Measurements from ENCODE around the gene CSMD2. TPM values are rescaled to one million over a fixed set of nuclear protein-coding genes. Genes with fewer than 3 reads are reported as not detected.

CSMD2 gene
- total and polyA plus RNA-seq, 7 donors, result under 0.01 to 0.83 (median 0.16) TPM

- WGBS, 2 donors, result 95 to 96% methylated on average over 2 of the region's 2 CpGs
- no peak for TF ChIP-seq EP300 (IDR thresholded peaks at IDR 0.05)
- no peak for TF ChIP-seq POLR2A (IDR thresholded peaks at IDR 0.05)
- TF ChIP-seq POLR2AphosphoS5 (IDR thresholded peaks at IDR 0.05), result no peak
- no peak for TF ChIP-seq CTCF (IDR thresholded peaks at IDR 0.05)
Measured at GRCh38 chr1:34053660-34054059, 111.4 kb downstream of the CSMD2 start.

GRCh38 chr1:34052565-34052964 is 112.5 kb downstream of the CSMD2 start:
- 83 to 86% methylated on average over 6 of the region's 6 CpGs for WGBS, 2 donors
- TF ChIP-seq EP300 (IDR thresholded peaks at IDR 0.05) (no peak), CTCF (IDR thresholded peaks at IDR 0.05) (no peak), POLR2A (IDR thresholded peaks at IDR 0.05) (no peak), POLR2AphosphoS5 (IDR thresholded peaks at IDR 0.05) (no peak)
- intact Hi-C loops (cut with DNase I), result no loop called here

More at GRCh38 chr1:34053660-34054059, 111.4 kb downstream of the CSMD2 start:
- no peaks in the 10 kb centered on the region for H3K27me3 ChIP-seq
- DNase-seq, result no peak
- peaks cover 0 to 3% (median 0%) of the 10 kb centered on the region in 4 donors for H3K9me3 ChIP-seq
- intact Hi-C loops (cut with DNase I), result no loop called here
- peaks cover 0 to 16% (median 7%) of the 10 kb centered on the region in 4 donors for H3K4me1 ChIP-seq
- no peak overlapping the region for H3K4me3 ChIP-seq
- H3K27ac ChIP-seq, result no peak overlapping the region
- H3K36me3 ChIP-seq, result no peaks in the 10 kb centered on the region

GRCh38 chr1:34050709-34051485 is 114.1 kb downstream of the CSMD2 start:
- WGBS, 2 donors, result 64 to 73% methylated on average over 3 of the region's 3 CpGs
- no peaks in the 10 kb centered on the region for H3K36me3 ChIP-seq
- H3K4me1 ChIP-seq, result no peaks in the 10 kb centered on the region
- H3K9me3 ChIP-seq, result peaks cover 0 to 3% (median 0%) of the 10 kb centered on the region in 4 donors
- H3K27me3 ChIP-seq, result no peaks in the 10 kb centered on the region
- no peak for DNase-seq
- H3K27ac ChIP-seq, result no peak overlapping the region
- intact Hi-C loops (cut with DNase I), result no loop called here
- no peak overlapping the region for H3K4me3 ChIP-seq
- TF ChIP-seq EP300 (IDR thresholded peaks at IDR 0.05) (no peak), CTCF (IDR thresholded peaks at IDR 0.05) (no peak), POLR2A (IDR thresholded peaks at IDR 0.05) (no peak), POLR2AphosphoS5 (IDR thresholded peaks at IDR 0.05) (no peak)

More at GRCh38 chr1:34052565-34052964, 112.5 kb downstream of the CSMD2 start:
- H3K27ac ChIP-seq, result no peak overlapping the region
- H3K4me3 ChIP-seq, result no peak overlapping the region
- no peaks in the 10 kb centered on the region for H3K27me3 ChIP-seq
- H3K36me3 ChIP-seq, result no peaks in the 10 kb centered on the region
- H3K9me3 ChIP-seq, result peaks cover 0 to 3% (median 0%) of the 10 kb centered on the region in 4 donors
- no peak for DNase-seq
- H3K4me1 ChIP-seq, result peaks cover 0 to 5% (median 3%) of the 10 kb centered on the region in 4 donors

GRCh38 chr1:34049994-34050393 is 115.0 kb downstream of the CSMD2 start:
- H3K27ac ChIP-seq, result no peak overlapping the region
- no peaks in the 10 kb centered on the region for H3K36me3 ChIP-seq
- no peaks in the 10 kb centered on the region for H3K4me1 ChIP-seq
- H3K4me3 ChIP-seq, result no peak overlapping the region
- intact Hi-C loops (cut with DNase I), result no loop called here
- 28 to 68% methylated on average over 1 of the region's 1 CpG for WGBS, 2 donors
- no peaks in the 10 kb centered on the region for H3K27me3 ChIP-seq
- TF ChIP-seq CTCF (IDR thresholded peaks at IDR 0.05), result no peak
- no peak for TF ChIP-seq POLR2A (IDR thresholded peaks at IDR 0.05)
- no peak for TF ChIP-seq POLR2AphosphoS5 (IDR thresholded peaks at IDR 0.05)
- TF ChIP-seq EP300 (IDR thresholded peaks at IDR 0.05), result no peak
- DNase-seq, result no peak
- H3K9me3 ChIP-seq, result peaks cover 0 to 3% (median 0%) of the 10 kb centered on the region in 4 donors

Measured in sigmoid colon (tissue), 7 donors.